KMS-11 (cell line): ENCODE measurements around the gene NFKBIL1.

Source experiments
- H2AFZ ChIP-seq: fragments of 200-600 bp; sonication (generic); 2 replicates; pipeline ENCODE4 v1.6.1; 2016; ENCODE audit warnings: antibody characterized with exemption, mixed run types, low read depth
- H3K27ac ChIP-seq: fragments of 200-600 bp; sonication (generic); 2 replicates; pipeline ENCODE4 v1.6.1; 2016; ENCODE audit warnings: mild to moderate bottlenecking, mixed run types
- H3K27me3 ChIP-seq: fragments of 200-600 bp; sonication (generic); 2 replicates; pipeline ENCODE4 v1.6.1; 2017; ENCODE audit warnings: mild to moderate bottlenecking, low read depth, mixed run types, moderate library complexity; ENCODE audit not compliant: insufficient read depth
- H3K36me3 ChIP-seq: fragments of 200-600 bp; sonication (generic); 2 replicates; pipeline ENCODE4 v1.6.1; 2017; ENCODE audit warnings: mild to moderate bottlenecking, mixed run types; ENCODE audit not compliant: insufficient read depth
- H3K4me1 ChIP-seq: fragments of 200-600 bp; sonication (generic); 2 replicates; pipeline ENCODE4 v1.6.1; 2016; ENCODE audit warnings: mild to moderate bottlenecking, low read depth, mixed run types; ENCODE audit not compliant: poor library complexity, severe bottlenecking
- H3K4me2 ChIP-seq: fragments of 200-600 bp; sonication (generic); 2 replicates; pipeline ENCODE4 v1.7.0; 2016; ENCODE audit warnings: mild to moderate bottlenecking, mixed run types
- H3K4me3 ChIP-seq: fragments of 200-600 bp; sonication (generic); IDR thresholded peaks from 2 replicates; pipeline ENCODE4 v1.6.1; 2017; ENCODE audit warnings: low read depth, low read length, mixed read lengths; ENCODE audit not compliant: insufficient read depth
- H3K79me2 ChIP-seq: fragments of 200-600 bp; sonication (generic); 2 replicates; pipeline ENCODE4 v1.6.1; 2016; ENCODE audit warnings: low read depth, mixed run types; ENCODE audit not compliant: insufficient read depth
- H3K9ac ChIP-seq: fragments of 200-600 bp; sonication (generic); 2 replicates; pipeline ENCODE4 v1.6.1; 2016; ENCODE audit warnings: mild to moderate bottlenecking, mixed run types
- H4K20me1 ChIP-seq: fragments of 200-600 bp; sonication (generic); 2 replicates; pipeline ENCODE4 v1.6.1; 2016; ENCODE audit warnings: mild to moderate bottlenecking, mixed run types; ENCODE audit not compliant: insufficient read depth
- CTCF ChIP-seq: fragments of 200-600 bp; sonication (generic); conservative IDR thresholded peaks from 2 replicates; pipeline ENCODE4 v1.6.1; 2017; ENCODE audit warnings: low read depth, mild to moderate bottlenecking, antibody characterized with exemption, low read length, moderate library complexity, mixed read lengths

Gene NFKBIL1

GRCh38 chr6:31585491-31585890 lies 38.1 kb downstream of the NFKBIL1 start:
- TF ChIP-seq CTCF: peak; percentile 68
- Histone ChIP-seq H3K4me2 (no peak overlapping the region), H3K4me1 (peaks cover 32% of the 10 kb centered on the region), H3K27me3 (peaks cover 11% of the 10 kb centered on the region), H3K27ac (no peak overlapping the region), H2AFZ (no peak overlapping the region), H4K20me1 (no peaks in the 10 kb centered on the region), H3K9ac (no peak overlapping the region), H3K36me3 (no peaks in the 10 kb centered on the region), H3K79me2 (no peaks in the 10 kb centered on the region), H3K4me3 (no peak overlapping the region)

- TF ChIP-seq CTCF: no peak
- no peaks in the 10 kb centered on the region for H4K20me1 ChIP-seq
- H3K27me3 ChIP-seq: peaks cover 10% of the 10 kb centered on the region
- peaks cover 28% of the 10 kb centered on the region for H3K4me1 ChIP-seq
- H3K9ac ChIP-seq: no peak within 1 kb of the TSS
- H3K36me3 ChIP-seq: no peaks in the 10 kb centered on the region
- H2AFZ ChIP-seq: no peak within 1 kb of the TSS
- H3K4me2 ChIP-seq: no peak within 1 kb of the TSS
- H3K79me2 ChIP-seq: no peaks in the 10 kb centered on the region
- H3K27ac ChIP-seq: no peak within 1 kb of the TSS
- no peak within 1 kb of the TSS for H3K4me3 ChIP-seq
Measured at GRCh38 chr6:31586008-31586407, 38.6 kb downstream of the NFKBIL1 start, which contains the start of gene LST1. Gene LST1 (plus strand): TSS chr6:31586277. CDS start chr6:31587300, 1,023 bp downstream.

GRCh38 chr6:31586599-31587281 lies 39.3 kb downstream of the NFKBIL1 start:
- no peak for TF ChIP-seq CTCF
- Histone ChIP-seq H2AFZ (no peak overlapping the region), H3K4me3 (no peak overlapping the region), H3K27ac (no peak overlapping the region), H3K79me2 (no peaks in the 10 kb centered on the region), H3K36me3 (no peaks in the 10 kb centered on the region), H3K4me2 (no peak overlapping the region), H3K4me1 (peaks cover 20% of the 10 kb centered on the region), H4K20me1 (no peaks in the 10 kb centered on the region), H3K27me3 (peaks cover 5% of the 10 kb centered on the region; the same call in 1 of the 2 replicates), H3K9ac (no peak overlapping the region)

- Histone ChIP-seq H3K36me3 (no peaks in the 10 kb centered on the region), H3K27me3 (peaks cover 5% of the 10 kb centered on the region; the same call in 1 of the 2 replicates), H3K9ac (no peak overlapping the region), H3K79me2 (no peaks in the 10 kb centered on the region), H3K27ac (no peak overlapping the region), H2AFZ (no peak overlapping the region), H4K20me1 (no peaks in the 10 kb centered on the region), H3K4me3 (no peak overlapping the region), H3K4me1 (peaks cover 7% of the 10 kb centered on the region), H3K4me2 (no peak overlapping the region)
- TF ChIP-seq CTCF: no peak
Measured at GRCh38 chr6:31587791-31588777, 40.7 kb downstream of the NFKBIL1 start.
